ENCODE results near the gene PARP16.
A peak's percentile ranks its signal among the peaks of the same experiment; 100 is the strongest.

Gene PARP16

DNA sequence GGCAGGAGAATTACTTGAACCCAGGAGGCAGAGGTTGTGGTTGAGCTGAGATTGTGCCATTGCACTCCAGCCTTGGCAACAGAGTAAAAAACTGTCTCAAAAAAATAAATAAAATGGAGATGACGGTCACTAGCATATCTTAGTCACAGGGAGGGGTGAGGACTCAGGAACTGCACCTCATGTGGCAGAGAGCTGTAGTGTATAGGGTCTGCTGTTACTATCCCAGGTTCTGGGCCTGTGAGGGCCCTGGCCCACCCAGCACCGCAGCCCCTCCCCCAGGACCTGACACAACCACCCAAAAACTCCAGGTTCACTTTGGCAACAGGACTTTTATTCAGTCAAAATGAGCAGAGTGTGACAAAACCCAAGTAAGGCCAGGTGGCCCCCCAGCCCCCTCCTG is 40.1 kb upstream of the PARP16 start:
- H3K9ac ChIP-seq = no peak overlapping the region
- no peaks in the 10 kb centered on the region for H3K79me2 ChIP-seq (ENCODE audit: insufficient read depth, low read depth)
- H2AFZ ChIP-seq (ENCODE audit: low read depth) = no peak overlapping the region
- no peak overlapping the region for H3K27ac ChIP-seq
- no peaks in the 10 kb centered on the region for H3K4me1 ChIP-seq (ENCODE audit: low read depth, poor library complexity, severe bottlenecking)
- H3K4me2 ChIP-seq = no peak overlapping the region
- H4K20me1 ChIP-seq (ENCODE audit: insufficient read depth) = no peaks in the 10 kb centered on the region
- no peak overlapping the region for H3K4me3 ChIP-seq (IDR thresholded peaks at IDR 0.05; ENCODE audit: insufficient read depth, low read depth, low read length)
- no peaks in the 10 kb centered on the region; the same call in 1 of the 2 replicates for H3K27me3 ChIP-seq (ENCODE audit: insufficient read depth, low read depth)
- H3K36me3 ChIP-seq (ENCODE audit: insufficient read depth) = no peaks in the 10 kb centered on the region
- no peak for TF ChIP-seq CTCF (conservative IDR thresholded peaks at IDR 0.05; ENCODE audit: low read depth, low read length)

GRCh38 chr15:65326117-65326526 is 39.4 kb upstream of the PARP16 start:
- no peaks in the 10 kb centered on the region for H4K20me1 ChIP-seq (ENCODE audit: insufficient read depth)
- no peaks in the 10 kb centered on the region for H3K36me3 ChIP-seq (ENCODE audit: insufficient read depth)
- no peak overlapping the region for H3K4me3 ChIP-seq (IDR thresholded peaks at IDR 0.05; ENCODE audit: insufficient read depth, low read depth, low read length)
- no peaks in the 10 kb centered on the region for H3K4me1 ChIP-seq (ENCODE audit: low read depth, poor library complexity, severe bottlenecking)
- H3K27me3 ChIP-seq (ENCODE audit: insufficient read depth, low read depth) = no peaks in the 10 kb centered on the region; the same call in 1 of the 2 replicates
- H3K4me2 ChIP-seq = no peak overlapping the region
- TF ChIP-seq CTCF (conservative IDR thresholded peaks at IDR 0.05; ENCODE audit: low read depth, low read length) = no peak
- no peak overlapping the region for H2AFZ ChIP-seq (ENCODE audit: low read depth)
- no peak overlapping the region for H3K27ac ChIP-seq
- no peak overlapping the region for H3K9ac ChIP-seq
- H3K79me2 ChIP-seq (ENCODE audit: insufficient read depth, low read depth) = no peaks in the 10 kb centered on the region

DNA sequence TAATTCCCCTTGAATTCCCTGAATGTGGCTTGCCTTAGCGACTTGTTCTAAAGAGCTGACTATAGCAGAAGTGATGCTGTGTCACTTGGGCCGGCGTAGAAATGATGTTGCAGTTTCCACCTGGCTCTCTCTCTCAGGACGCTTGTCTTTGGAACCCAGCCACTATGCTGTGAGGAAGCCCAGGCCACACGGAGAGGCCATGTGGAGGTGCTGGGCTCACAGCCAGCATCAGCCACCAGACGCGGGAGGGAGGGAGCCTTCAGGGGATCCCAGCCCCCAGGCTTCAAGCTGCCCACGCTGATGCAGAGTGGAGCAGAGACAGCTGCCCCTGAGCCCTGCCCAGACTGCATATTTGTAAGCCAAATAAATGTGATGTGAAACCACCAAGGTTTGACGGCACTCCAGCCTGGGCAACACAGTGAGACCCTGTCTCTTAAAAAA is 36.4 kb upstream of the PARP16 start:
- TF ChIP-seq CTCF (conservative IDR thresholded peaks at IDR 0.05; ENCODE audit: low read depth, low read length) = no peak
- H2AFZ ChIP-seq (ENCODE audit: low read depth) = no peak overlapping the region
- no peaks in the 10 kb centered on the region for H3K36me3 ChIP-seq (ENCODE audit: insufficient read depth)
- H3K4me1 ChIP-seq (ENCODE audit: low read depth, poor library complexity, severe bottlenecking) = no peaks in the 10 kb centered on the region
- H3K79me2 ChIP-seq (ENCODE audit: insufficient read depth, low read depth) = no peaks in the 10 kb centered on the region
- H3K4me2 ChIP-seq = no peak overlapping the region
- H3K27ac ChIP-seq = no peak overlapping the region
- no peak overlapping the region for H3K4me3 ChIP-seq (IDR thresholded peaks at IDR 0.05; ENCODE audit: insufficient read depth, low read depth, low read length)
- H3K27me3 ChIP-seq (ENCODE audit: insufficient read depth, low read depth) = no peaks in the 10 kb centered on the region
- H3K9ac ChIP-seq = no peak overlapping the region
- H4K20me1 ChIP-seq (ENCODE audit: insufficient read depth) = no peaks in the 10 kb centered on the region

GRCh38 chr15:65318870-65319356 is 32.2 kb upstream of the PARP16 start:
- no peaks in the 10 kb centered on the region for H3K4me1 ChIP-seq (ENCODE audit: low read depth, poor library complexity, severe bottlenecking)
- H3K27ac ChIP-seq = no peak overlapping the region
- H3K27me3 ChIP-seq (ENCODE audit: insufficient read depth, low read depth) = no peaks in the 10 kb centered on the region
- H3K36me3 ChIP-seq (ENCODE audit: insufficient read depth) = no peaks in the 10 kb centered on the region
- H2AFZ ChIP-seq (ENCODE audit: low read depth) = peak overlapping the region; percentile 31; the same call in 1 of the 2 replicates
- no peak overlapping the region for H3K4me3 ChIP-seq (IDR thresholded peaks at IDR 0.05; ENCODE audit: insufficient read depth, low read depth, low read length)
- H3K9ac ChIP-seq = no peak overlapping the region
- H3K4me2 ChIP-seq = no peak overlapping the region
- H3K79me2 ChIP-seq (ENCODE audit: insufficient read depth, low read depth) = no peaks in the 10 kb centered on the region
- peak; percentile 87 for TF ChIP-seq CTCF (conservative IDR thresholded peaks at IDR 0.05; ENCODE audit: low read depth, low read length)
- no peaks in the 10 kb centered on the region for H4K20me1 ChIP-seq (ENCODE audit: insufficient read depth)

Measured in KMS-11 (cell line).